Measurements from ENCODE around the gene DELE1.

GRCh38 chr5:141876628-141877355 lies 46.9 kb upstream of the DELE1 start:
- TF ChIP-seq CTCF (IDR thresholded peaks at IDR 0.05) (no peak), POLR2AphosphoS5 (IDR thresholded peaks at IDR 0.05) (peak; percentile 37)

All from prostate gland (tissue), 2 donors.